HG03039 (cell line): ENCODE results near the gene NINL.
"Not testable (repeated sequence)": the region's sequence is repeated elsewhere in the genome, so short reads cannot be mapped to it uniquely, and the experiment has no call there.

Experiments used
- ATAC-seq: cut with Tn5 transposase; IDR thresholded peaks from one replicate; pipeline ENCODE4 v1.9.1; 2021; ENCODE audit warnings: mild to moderate bottlenecking, moderate library complexity; ENCODE audit not compliant: unreplicated experiment

Gene NINL

GRCh38 chr20:25487975-25488374 is 97.4 kb downstream of the NINL start:
- ATAC-seq, result no peak

GRCh38 chr20:25487306-25487705 is 98.0 kb downstream of the NINL start:
- ATAC-seq, result no peak

GRCh38 chr20:25486377-25486776 is 99.0 kb downstream of the NINL start:
- no peak for ATAC-seq

GRCh38 chr20:25485872-25486271 is 99.5 kb downstream of the NINL start:
- ATAC-seq, result no peak

- ATAC-seq, result no peak
These were observed 100.3 kb downstream of the NINL start for GRCh38 chr20:25484911-25485511.

GRCh38 chr20:25484224-25484846 is 101.0 kb downstream of the NINL start:
- ATAC-seq, result no peak

- ATAC-seq, result no peak
These were observed 101.7 kb downstream of the NINL start for GRCh38 chr20:25483431-25484132.

GRCh38 chr20:25481918-25482253 is 103.4 kb downstream of the NINL start:
- no peak for ATAC-seq

- no peak for ATAC-seq
These were observed 104.0 kb downstream of the NINL start for GRCh38 chr20:25481235-25481917.

GRCh38 chr20:25480797-25481196 is 104.5 kb downstream of the NINL start:
- no peak for ATAC-seq

- ATAC-seq, result no peak
These were observed 105.2 kb downstream of the NINL start for GRCh38 chr20:25480156-25480555.

- no peak for ATAC-seq
These were observed 105.7 kb downstream of the NINL start for GRCh38 chr20:25479638-25480037.

- no peak for ATAC-seq
These were observed 106.3 kb downstream of the NINL start for GRCh38 chr20:25478889-25479568.

- no peak for ATAC-seq
These were observed 108.1 kb downstream of the NINL start for GRCh38 chr20:25477014-25477882.

- no peak for ATAC-seq
These were observed 109.0 kb downstream of the NINL start for GRCh38 chr20:25476106-25477013.

- not testable (repeated sequence) for ATAC-seq
These were observed 112.0 kb downstream of the NINL start for GRCh38 chr20:25473297-25473696.

- ATAC-seq, result no peak
These were observed 114.3 kb downstream of the NINL start for GRCh38 chr20:25471020-25471419.

- peak; percentile 64 for ATAC-seq
These were observed 115.3 kb downstream of the NINL start for GRCh38 chr20:25470045-25470444.

GRCh38 chr20:25469558-25469957 is 115.8 kb downstream of the NINL start:
- no peak for ATAC-seq
